ENCODE results near the gene VMP1.
"Not testable (repeated sequence)": the region's sequence is repeated elsewhere in the genome, so short reads cannot be mapped to it uniquely, and the experiment has no call there.

Gene VMP1

GRCh38 chr17:59783221-59784047 is 76.0 kb downstream of the VMP1 start:
- peak; percentile 56 for DNase-seq

- DNase-seq, result peak; percentile 27
Observed at GRCh38 chr17:59785091-59785799, 77.8 kb downstream of the VMP1 start.

DNA sequence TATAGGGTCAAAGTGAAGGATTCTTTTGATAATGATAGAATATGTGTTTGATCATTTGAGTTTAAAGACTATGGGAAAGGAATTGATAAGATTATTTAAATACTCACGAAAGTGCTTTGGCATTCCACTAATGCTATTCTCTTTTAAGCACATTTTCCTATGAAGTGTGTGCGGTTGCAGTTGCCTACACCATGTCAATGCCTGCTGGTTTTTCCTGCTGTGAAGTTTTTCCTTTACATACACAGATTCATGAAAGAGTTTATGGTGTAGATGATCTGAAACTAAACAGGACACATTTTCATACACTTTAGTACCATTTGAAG is 78.7 kb downstream of the VMP1 start:
- no peak for DNase-seq

DNA sequence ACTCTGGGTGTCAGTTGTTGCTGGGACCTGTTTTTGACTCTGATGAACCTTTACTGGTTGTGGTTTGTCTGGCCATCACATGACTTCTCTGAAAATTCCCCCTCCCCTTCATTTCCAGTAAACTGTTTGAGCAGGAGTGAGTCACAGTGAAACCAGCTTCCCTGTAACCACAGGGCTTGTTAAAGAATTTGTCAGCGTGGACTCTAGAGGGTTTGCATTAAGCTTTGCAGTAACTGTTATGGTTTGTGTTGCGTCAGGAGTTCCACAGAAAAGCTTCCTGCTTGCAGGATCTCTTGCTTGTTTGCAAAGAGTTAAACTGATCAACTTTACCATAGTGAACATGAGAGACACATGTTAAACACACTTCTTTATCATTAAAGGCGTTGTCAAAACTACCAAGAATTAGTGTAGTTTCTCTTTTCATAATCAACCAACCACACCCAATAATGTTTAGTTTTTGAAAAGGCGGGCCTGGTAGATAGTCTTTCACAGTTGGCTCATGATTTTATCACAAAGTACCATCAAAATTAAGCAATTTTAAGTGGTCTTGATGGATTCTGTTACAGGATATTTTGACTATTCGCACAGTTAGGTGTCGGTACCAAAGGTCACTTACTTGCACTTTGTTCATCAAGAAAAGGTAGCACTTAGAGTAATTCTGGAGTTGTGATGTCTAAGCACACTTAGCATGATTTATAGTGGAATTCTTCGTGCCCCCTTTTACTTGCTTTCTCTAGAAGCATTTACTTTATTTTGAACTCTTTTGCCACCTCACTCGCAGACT is 79.3 kb downstream of the VMP1 start:
- peak; percentile 96 for DNase-seq

GRCh38 chr17:59789849-59790248 is 82.4 kb downstream of the VMP1 start:
- not testable (repeated sequence) for DNase-seq

DNA sequence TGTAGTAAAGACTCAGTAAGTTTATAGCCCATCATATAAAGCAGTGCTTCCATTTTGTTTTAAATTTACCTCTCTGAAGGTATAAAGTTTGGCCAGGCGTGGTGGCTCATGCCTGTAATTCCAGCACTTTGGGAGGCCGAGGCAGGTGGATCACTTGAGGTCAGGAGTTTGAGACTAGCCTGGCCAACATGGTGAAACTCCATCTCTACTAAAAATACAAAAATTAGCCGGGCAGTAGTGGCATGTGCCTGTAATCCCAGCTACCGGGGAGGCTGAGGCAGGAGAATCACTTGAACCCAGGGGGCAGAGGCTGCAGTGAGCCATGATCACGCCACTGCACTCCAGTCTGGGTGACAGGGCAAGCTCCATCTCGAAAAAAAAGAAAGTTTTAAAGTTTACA is 83.0 kb downstream of the VMP1 start:
- DNase-seq, result not testable (repeated sequence)

DNA sequence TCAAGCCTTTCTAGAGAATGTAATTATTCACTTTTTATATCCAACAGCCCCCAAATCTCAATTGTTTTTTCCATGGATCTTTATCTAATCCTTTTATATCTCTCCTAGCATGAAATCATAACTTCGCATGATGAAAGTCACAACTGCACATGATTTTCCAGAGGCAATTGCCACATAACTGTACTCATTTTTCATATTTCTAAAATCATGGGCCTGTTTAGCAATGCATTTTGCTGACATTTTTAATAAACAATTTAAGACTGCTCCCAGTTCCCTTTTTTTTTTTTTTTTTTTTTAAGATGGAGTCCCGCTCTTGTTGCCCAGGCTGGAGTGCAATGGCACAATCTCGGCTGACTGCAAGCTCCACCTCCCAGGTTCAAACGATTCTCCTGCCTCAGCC is 83.5 kb downstream of the VMP1 start:
- no peak for DNase-seq

DNA sequence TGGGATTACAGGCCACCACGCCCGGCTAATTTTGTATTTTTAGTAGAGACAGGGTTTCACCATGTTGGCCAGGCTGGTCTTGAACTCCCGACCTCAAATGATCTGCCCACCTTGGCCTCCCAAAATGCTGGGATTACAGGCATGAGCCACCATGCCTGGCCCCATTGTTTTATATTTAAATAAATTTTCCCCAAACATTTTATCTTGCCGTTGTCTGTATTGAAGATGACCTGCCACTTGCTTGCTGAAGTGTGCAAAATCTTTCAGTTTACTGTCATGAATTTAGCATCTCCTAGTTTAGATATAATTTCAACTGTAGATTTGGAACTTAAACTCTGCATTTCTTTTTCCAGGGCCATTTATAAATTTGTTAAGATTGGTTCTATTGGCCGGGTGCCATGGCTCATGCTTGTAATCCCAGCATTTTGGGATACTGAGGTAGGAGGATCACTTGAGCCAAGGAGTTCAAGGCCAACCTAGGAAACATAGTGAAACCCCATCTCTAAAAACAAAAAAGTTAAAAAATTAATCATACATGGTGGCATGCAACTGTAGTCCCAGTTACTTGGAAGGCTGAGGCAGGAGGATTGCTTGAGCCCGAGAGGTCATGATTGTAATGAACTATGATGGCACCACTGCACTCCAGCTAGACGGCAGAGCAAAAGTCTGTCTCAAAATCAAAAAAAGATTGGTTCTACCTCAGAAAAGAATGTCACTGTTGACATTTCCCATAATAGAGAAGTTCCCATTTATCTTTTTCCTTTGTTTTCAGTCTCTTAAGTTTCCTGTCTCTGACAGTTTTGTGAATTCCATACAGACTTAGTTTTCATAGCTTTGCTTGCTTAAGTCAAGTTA is 84.4 kb downstream of the VMP1 start:
- no peak for DNase-seq

- DNase-seq, result not testable (repeated sequence)
Observed at GRCh38 chr17:59792458-59792823, 85.0 kb downstream of the VMP1 start.

GRCh38 chr17:59793205-59793604 is 85.8 kb downstream of the VMP1 start:
- no peak for DNase-seq

DNA sequence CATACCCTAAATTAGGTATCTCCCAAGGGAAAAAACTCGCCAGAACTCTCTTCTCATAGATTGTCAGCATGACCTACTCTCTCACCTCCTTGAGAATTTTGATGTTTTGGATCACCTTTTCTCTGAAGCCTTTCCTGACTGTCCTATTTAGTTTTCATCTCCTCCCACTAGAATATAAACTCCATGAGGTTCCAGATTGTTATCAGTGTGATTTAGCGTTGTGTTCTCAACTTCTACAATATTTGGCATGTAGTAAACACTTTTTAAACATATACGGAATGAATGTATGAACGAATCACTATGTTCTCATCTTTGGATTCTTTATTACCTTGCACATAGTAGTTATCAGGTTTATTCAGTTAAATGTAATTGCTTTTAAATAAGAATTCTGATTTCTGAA is 88.7 kb downstream of the VMP1 start:
- DNase-seq, result no peak

- no peak for DNase-seq
Observed at GRCh38 chr17:59796785-59797205, 89.3 kb downstream of the VMP1 start.

- no peak for DNase-seq
Observed at GRCh38 chr17:59798111-59798510, 90.7 kb downstream of the VMP1 start.

DNA sequence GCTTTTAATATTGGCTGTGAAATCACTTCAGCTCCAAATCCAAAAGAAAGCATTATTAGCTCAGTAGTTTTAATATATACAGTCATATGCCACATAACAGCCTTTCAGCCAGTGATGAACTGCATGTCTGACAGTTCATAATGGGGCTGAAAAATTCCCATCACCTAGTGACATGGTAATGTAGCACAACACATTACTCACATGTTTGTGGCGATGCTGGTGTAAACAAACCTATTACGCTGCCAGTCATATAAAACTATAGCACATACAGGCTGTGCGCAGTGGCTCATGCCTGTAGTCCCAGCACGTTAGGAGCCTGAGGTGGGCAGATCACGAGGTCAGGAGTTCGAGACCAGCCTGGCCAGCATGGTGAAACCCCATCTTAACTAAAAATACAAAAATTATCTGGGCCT is 93.1 kb downstream of the VMP1 start:
- DNase-seq, result peak; percentile 44

DNA sequence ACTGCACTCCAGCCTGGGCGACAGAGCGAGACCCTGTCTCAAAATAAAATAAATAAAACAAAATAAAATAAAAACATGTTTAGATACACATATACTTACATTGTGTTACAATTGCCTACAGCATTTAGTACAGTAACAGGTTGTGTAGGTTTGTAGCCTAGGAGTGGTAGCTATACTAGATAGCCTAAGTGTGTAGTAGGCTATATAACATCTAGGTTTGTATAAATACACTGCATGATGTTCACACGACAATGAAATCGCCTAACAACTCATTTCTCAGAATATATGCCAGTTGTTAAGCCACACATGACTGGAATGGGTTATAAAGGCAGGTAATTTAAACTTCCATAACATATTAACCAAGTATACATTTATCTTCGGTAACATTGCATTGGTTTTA is 94.7 kb downstream of the VMP1 start:
- no peak for DNase-seq

GRCh38 chr17:59804901-59805465 is 97.5 kb downstream of the VMP1 start:
- DNase-seq, result no peak

DNA sequence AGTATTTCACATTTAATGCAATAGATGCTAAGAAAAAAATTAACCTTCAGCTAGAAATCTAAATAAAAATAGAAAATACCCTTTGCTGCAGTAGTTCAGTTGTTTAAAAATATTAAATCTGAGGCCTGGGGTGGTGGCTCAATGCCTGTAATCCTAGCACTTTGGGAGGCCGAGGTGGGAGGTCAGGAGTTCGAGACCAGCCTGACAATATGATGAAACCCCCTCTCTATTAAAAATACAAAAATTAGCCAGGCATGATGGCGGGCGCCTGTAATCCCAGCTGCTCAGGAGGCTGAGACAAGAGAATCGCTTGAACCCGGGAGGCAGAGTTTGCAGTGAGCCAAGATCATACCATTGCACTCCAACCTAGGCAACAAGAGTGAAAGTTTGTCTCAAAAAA is 98.9 kb downstream of the VMP1 start:
- DNase-seq, result not testable (repeated sequence)

GRCh38 chr17:59807892-59808509 is 100.5 kb downstream of the VMP1 start:
- DNase-seq, result no peak

GRCh38 chr17:59810894-59811153 is 103.4 kb downstream of the VMP1 start:
- no peak for DNase-seq

GRCh38 chr17:59811209-59811608 is 103.8 kb downstream of the VMP1 start:
- DNase-seq, result no peak

- DNase-seq, result no peak
Observed at GRCh38 chr17:59812139-59812538, 104.7 kb downstream of the VMP1 start.

DNA sequence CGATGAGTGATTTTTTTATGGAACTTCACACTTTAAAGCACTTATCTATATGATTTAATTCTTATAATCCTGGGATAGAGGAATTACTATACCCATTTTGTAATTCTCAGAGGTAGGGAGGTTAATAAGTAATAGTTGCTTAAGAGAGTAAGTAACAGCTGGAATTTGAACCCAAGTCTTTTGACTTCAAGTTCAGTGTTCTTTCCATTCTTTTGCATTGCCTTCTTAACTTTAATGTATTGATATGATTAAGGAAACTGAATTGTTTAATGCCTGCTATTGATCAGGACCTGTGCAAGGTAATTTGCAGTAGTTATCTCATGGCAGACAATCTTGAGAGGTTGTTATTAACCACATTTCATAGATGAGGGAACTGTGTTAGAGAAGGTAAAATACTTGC is 106.8 kb downstream of the VMP1 start:
- no peak for DNase-seq
